ENCODE data around the gene HDAC4. TPM values are rescaled to one million over a fixed set of nuclear protein-coding genes. Genes with fewer than 3 reads are reported as not detected.

HDAC4 gene
- total RNA-seq, 2 experiments from 2014 or later: 22.6 to 24.5 TPM

GRCh38 chr2:239278941-239279365 lies 121.9 kb downstream of the HDAC4 start:
- Mint-ChIP-seq H3K27ac (no peak overlapping the region), H3K4me3 (no peak overlapping the region), H3K9me3 (no peaks in the 10 kb centered on the region), H3K27me3 (peaks cover 2% of the 10 kb centered on the region), H3K4me1 (ENCODE audit: low read depth) (peaks cover 25% of the 10 kb centered on the region), H3K36me3 (ENCODE audit: low read depth) (no peaks in the 10 kb centered on the region)
- ChIA-PET CTCF (interaction anchor here (1.6 kb wide), 1 partner anchor 48 kb away, joined by 4 read pairs; no protein-coding TSS in a partner anchor), POLR2A (interaction anchor here (1.1 to 1.9 kb wide), 4 partner anchors 9 to 103 kb away, joined by 3 to 7 read pairs (median 4); no protein-coding TSS in a partner anchor)
- intact Hi-C loops (cut with micrococcal nuclease): no loop called here
- DNase-seq: peak; percentile 4
- no peak for ATAC-seq
- TF ChIP-seq, protein P1, sequence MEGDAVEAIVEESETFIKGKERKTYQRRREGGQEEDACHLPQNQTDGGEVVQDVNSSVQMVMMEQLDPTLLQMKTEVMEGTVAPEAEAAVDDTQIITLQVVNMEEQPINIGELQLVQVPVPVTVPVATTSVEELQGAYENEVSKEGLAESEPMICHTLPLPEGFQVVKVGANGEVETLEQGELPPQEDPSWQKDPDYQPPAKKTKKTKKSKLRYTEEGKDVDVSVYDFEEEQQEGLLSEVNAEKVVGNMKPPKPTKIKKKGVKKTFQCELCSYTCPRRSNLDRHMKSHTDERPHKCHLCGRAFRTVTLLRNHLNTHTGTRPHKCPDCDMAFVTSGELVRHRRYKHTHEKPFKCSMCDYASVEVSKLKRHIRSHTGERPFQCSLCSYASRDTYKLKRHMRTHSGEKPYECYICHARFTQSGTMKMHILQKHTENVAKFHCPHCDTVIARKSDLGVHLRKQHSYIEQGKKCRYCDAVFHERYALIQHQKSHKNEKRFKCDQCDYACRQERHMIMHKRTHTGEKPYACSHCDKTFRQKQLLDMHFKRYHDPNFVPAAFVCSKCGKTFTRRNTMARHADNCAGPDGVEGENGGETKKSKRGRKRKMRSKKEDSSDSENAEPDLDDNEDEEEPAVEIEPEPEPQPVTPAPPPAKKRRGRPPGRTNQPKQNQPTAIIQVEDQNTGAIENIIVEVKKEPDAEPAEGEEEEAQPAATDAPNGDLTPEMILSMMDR (IDR thresholded peaks at IDR 0.05): no peak

GRCh38 chr2:239278361-239278760 lies 122.5 kb downstream of the HDAC4 start:
- no peak for DNase-seq
- CTCF ChIA-PET: no interaction called here
- POLR2A ChIA-PET: interaction anchor here (1.2 to 1.9 kb wide), 2 partner anchors 9 to 13 kb away, joined by 3 to 4 read pairs; no protein-coding TSS in a partner anchor
- Mint-ChIP-seq H3K27ac (no peak overlapping the region), H3K4me1 (ENCODE audit: low read depth) (peaks cover 30% of the 10 kb centered on the region), H3K4me3 (no peak overlapping the region), H3K27me3 (peaks cover 4% of the 10 kb centered on the region), H3K9me3 (no peaks in the 10 kb centered on the region), H3K36me3 (ENCODE audit: low read depth) (no peaks in the 10 kb centered on the region)
- no peak for ATAC-seq
- TF ChIP-seq, protein P1 (IDR thresholded peaks at IDR 0.05): no peak
- intact Hi-C loops (cut with micrococcal nuclease): no loop called here

GRCh38 chr2:239277401-239278085 lies 123.3 kb downstream of the HDAC4 start:
- intact Hi-C loops (cut with micrococcal nuclease): no loop called here
- CTCF ChIA-PET: no interaction called here
- TF ChIP-seq, protein P1 (IDR thresholded peaks at IDR 0.05): no peak
- ATAC-seq: no peak
- POLR2A ChIA-PET: interaction anchor here (0.9 to 2.0 kb wide), 2 partner anchors 10 to 14 kb away, joined by 4 to 10 read pairs; no protein-coding TSS in a partner anchor
- Mint-ChIP-seq H3K36me3 (ENCODE audit: low read depth) (peaks cover 1% of the 10 kb centered on the region), H3K4me1 (ENCODE audit: low read depth) (peaks cover 37% of the 10 kb centered on the region), H3K27me3 (peaks cover 9% of the 10 kb centered on the region), H3K9me3 (no peaks in the 10 kb centered on the region), H3K4me3 (no peak overlapping the region), H3K27ac (no peak overlapping the region)
- peak; percentile 1 for DNase-seq

DNA sequence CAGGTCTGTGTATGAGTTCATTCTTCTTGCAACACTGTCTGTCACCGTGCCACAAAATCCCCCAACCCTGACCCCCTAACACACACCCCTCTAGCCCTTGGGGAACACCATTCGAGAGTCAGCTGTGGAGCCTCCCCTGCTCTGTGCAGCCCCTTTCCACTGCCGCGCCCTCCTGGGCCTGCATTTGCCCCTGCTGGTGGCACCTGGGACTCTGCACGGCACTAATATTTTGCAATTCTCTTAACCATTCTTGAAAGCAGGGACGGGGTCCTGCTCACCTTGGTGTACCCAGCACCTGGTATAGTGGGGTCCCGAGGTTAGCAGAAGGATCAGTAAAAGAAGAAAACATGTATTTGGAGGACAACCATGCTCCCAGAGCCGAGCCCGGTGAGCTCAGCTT lies 124.0 kb downstream of the HDAC4 start:
- CTCF ChIA-PET: no interaction called here
- ATAC-seq (no peak), DNase-seq (peak; percentile 3)
- no peak overlapping the region for H3K27ac Mint-ChIP-seq
- H3K4me1 Mint-ChIP-seq (ENCODE audit: low read depth): peaks cover 37% of the 10 kb centered on the region
- peaks cover 1% of the 10 kb centered on the region for H3K36me3 Mint-ChIP-seq (ENCODE audit: low read depth)
- no peaks in the 10 kb centered on the region for H3K9me3 Mint-ChIP-seq
- peaks cover 9% of the 10 kb centered on the region for H3K27me3 Mint-ChIP-seq
- POLR2A ChIA-PET: interaction anchor here (0.9 to 2.0 kb wide), 2 partner anchors 9 to 15 kb away, joined by 4 to 10 read pairs; no protein-coding TSS in a partner anchor
- intact Hi-C loops (cut with micrococcal nuclease): no loop called here
- TF ChIP-seq, protein P1 (IDR thresholded peaks at IDR 0.05): no peak
- no peak overlapping the region for H3K4me3 Mint-ChIP-seq

Measured in activated CD8-positive, alpha-beta T cell treated with anti-CD3 and anti-CD28 coated beads for 36 hours (primary cell).